ENCODE measurements around the gene MARCKSL1. TPM values are rescaled to one million over a fixed set of nuclear protein-coding genes. Genes with fewer than 3 reads are reported as not detected.

Gene MARCKSL1
- total and polyA plus RNA-seq, 2 of the 13 experiments (the other 11 are each of a cell fraction or from before 2014, with no cell fraction given) = 81.9 to 155 TPM

- TF ChIP-seq, protein P1, sequence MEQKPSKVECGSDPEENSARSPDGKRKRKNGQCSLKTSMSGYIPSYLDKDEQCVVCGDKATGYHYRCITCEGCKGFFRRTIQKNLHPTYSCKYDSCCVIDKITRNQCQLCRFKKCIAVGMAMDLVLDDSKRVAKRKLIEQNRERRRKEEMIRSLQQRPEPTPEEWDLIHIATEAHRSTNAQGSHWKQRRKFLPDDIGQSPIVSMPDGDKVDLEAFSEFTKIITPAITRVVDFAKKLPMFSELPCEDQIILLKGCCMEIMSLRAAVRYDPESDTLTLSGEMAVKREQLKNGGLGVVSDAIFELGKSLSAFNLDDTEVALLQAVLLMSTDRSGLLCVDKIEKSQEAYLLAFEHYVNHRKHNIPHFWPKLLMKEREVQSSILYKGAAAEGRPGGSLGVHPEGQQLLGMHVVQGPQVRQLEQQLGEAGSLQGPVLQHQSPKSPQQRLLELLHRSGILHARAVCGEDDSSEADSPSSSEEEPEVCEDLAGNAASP (CRISPR knock-in tag; IDR thresholded peaks at IDR 0.05; ENCODE audit: borderline replicate concordance) = peak; percentile 22; the same call in 1 of the 2 replicates
- TF ChIP-seq ZNF143 (CRISPR knock-in tag; IDR thresholded peaks at IDR 0.05) (no peak), ZNF766 (CRISPR knock-in tag; IDR thresholded peaks at IDR 0.05; ENCODE audit: borderline replicate concordance) (0 out of 2 replicates have a peak, but pooled peaks have one; percentile 58), PATZ1 (CRISPR knock-in tag; IDR thresholded peaks at IDR 0.05) (peak; percentile 41; the same call in 1 of the 2 replicates), BRCA1 (CRISPR knock-in tag; IDR thresholded peaks at IDR 0.05) (no peak; the same call in 1 of the 2 replicates), ZSCAN31 (CRISPR knock-in tag; IDR thresholded peaks at IDR 0.05; ENCODE audit: low read depth) (peak; percentile 18; the same call in 1 of the 2 replicates), MNT (IDR thresholded peaks at IDR 0.05) (no peak), ZNF552 (CRISPR knock-in tag; IDR thresholded peaks at IDR 0.05; ENCODE audit: borderline replicate concordance) (no peak; the same call in 1 of the 2 replicates), DZIP1 (CRISPR knock-in tag; IDR thresholded peaks at IDR 0.05) (no peak), ZNF329 (CRISPR knock-in tag; IDR thresholded peaks at IDR 0.05; ENCODE audit: low read depth) (no peak), KDM5A (IDR thresholded peaks at IDR 0.05; ENCODE audit: borderline replicate concordance, low read length) (0 out of 2 replicates have a peak, but pooled peaks have one; percentile 2), KAT2B (IDR thresholded peaks at IDR 0.05; ENCODE audit: borderline replicate concordance, low read depth, low read length) (no peak), ZNF772 (CRISPR knock-in tag; IDR thresholded peaks at IDR 0.05) (peak; percentile 53; the same call in 1 of the 2 replicates), ZFYVE20 (CRISPR knock-in tag; IDR thresholded peaks at IDR 0.05; ENCODE audit: borderline replicate concordance, low read depth) (no peak), ZNF549 (CRISPR knock-in tag; IDR thresholded peaks at IDR 0.05) (no peak), ADNP (CRISPR knock-in tag; IDR thresholded peaks at IDR 0.05) (no peak)
- TF ChIP-seq, protein P2, sequence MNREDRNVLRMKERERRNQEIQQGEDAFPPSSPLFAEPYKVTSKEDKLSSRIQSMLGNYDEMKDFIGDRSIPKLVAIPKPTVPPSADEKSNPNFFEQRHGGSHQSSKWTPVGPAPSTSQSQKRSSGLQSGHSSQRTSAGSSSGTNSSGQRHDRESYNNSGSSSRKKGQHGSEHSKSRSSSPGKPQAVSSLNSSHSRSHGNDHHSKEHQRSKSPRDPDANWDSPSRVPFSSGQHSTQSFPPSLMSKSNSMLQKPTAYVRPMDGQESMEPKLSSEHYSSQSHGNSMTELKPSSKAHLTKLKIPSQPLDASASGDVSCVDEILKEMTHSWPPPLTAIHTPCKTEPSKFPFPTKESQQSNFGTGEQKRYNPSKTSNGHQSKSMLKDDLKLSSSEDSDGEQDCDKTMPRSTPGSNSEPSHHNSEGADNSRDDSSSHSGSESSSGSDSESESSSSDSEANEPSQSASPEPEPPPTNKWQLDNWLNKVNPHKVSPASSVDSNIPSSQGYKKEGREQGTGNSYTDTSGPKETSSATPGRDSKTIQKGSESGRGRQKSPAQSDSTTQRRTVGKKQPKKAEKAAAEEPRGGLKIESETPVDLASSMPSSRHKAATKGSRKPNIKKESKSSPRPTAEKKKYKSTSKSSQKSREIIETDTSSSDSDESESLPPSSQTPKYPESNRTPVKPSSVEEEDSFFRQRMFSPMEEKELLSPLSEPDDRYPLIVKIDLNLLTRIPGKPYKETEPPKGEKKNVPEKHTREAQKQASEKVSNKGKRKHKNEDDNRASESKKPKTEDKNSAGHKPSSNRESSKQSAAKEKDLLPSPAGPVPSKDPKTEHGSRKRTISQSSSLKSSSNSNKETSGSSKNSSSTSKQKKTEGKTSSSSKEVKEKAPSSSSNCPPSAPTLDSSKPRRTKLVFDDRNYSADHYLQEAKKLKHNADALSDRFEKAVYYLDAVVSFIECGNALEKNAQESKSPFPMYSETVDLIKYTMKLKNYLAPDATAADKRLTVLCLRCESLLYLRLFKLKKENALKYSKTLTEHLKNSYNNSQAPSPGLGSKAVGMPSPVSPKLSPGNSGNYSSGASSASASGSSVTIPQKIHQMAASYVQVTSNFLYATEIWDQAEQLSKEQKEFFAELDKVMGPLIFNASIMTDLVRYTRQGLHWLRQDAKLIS (CRISPR knock-in tag; IDR thresholded peaks at IDR 0.05) = no peak
These were observed 14.9 kb upstream of the MARCKSL1 start (continued) for GRCh38 chr1:32350785-32351398.

All from HepG2 (cell line).